Activated CD4-positive, alpha-beta T cell treated with anti-CD3 and anti-CD28 coated beads, Interleukin-2, amount 10 ng/mL, durations not matched to agents 7 days and 5 days (primary cell): ENCODE data around the gene SH3GL1. TPM values are rescaled to one million over a fixed set of nuclear protein-coding genes. Genes with fewer than 3 reads are reported as not detected.

Experiments used
- CTCF ChIA-PET: fragments of 350-600 bp; sonication (Branson Sonifier 250); formaldehyde crosslinking; loops from one replicate; lab custom pipeline; 2021; ENCODE audit warnings: antibody characterized with exemption; lab: Charles Lee
- POLR2A ChIA-PET: fragments of 350-600 bp; sonication (Branson Sonifier 250); formaldehyde crosslinking; loops from one replicate; lab custom pipeline; 2021; ENCODE audit warnings: antibody characterized with exemption; lab: Charles Lee
- DNase-seq: peaks from one replicate; pipeline ENCODE4 v3.0.0-alpha.2; 2020
- H3K27ac Mint-ChIP-seq: one replicate; pipeline ENCODE4 v1.8.0; 2021; ENCODE audit warnings: mild to moderate bottlenecking, moderate library complexity, mixed read lengths
- H3K27me3 Mint-ChIP-seq: one replicate; pipeline ENCODE4 v1.8.0; 2021; ENCODE audit warnings: mixed read lengths
- H3K36me3 Mint-ChIP-seq: one replicate; pipeline ENCODE4 v1.8.0; 2021; ENCODE audit warnings: low read depth, mixed read lengths
- H3K4me1 Mint-ChIP-seq: one replicate; pipeline ENCODE4 v1.8.0; 2021; ENCODE audit warnings: mixed read lengths
- H3K4me3 Mint-ChIP-seq: one replicate; pipeline ENCODE4 v1.8.0; 2021; ENCODE audit warnings: mild to moderate bottlenecking, moderate library complexity, mixed read lengths
- H3K9me3 Mint-ChIP-seq: one replicate; pipeline ENCODE4 v1.8.0; 2021; ENCODE audit warnings: mixed read lengths
- total RNA-seq, 2 experiments: library from RNA; stranded (reverse); gene quantifications; one replicate each; pipeline ENCODE4 v1.2.3, GENCODE V29; 2021

Gene SH3GL1
- total RNA-seq, 2 experiments from 2014 or later: 67.7 to 68.2 TPM

- H3K27ac Mint-ChIP-seq: no peak overlapping the region
- no peak for DNase-seq
- peaks cover 24% of the 10 kb centered on the region for H3K36me3 Mint-ChIP-seq
- H3K9me3 Mint-ChIP-seq: no peaks in the 10 kb centered on the region
- ChIA-PET CTCF (interaction anchor here (0.8 to 2.4 kb wide), 5 partner anchors 8 to 95 kb away, joined by 3 to 14 read pairs (median 4); partner anchors contain the start of gene SH3GL1), POLR2A (no interaction called here)
- no peaks in the 10 kb centered on the region for H3K27me3 Mint-ChIP-seq
- peaks cover 4% of the 10 kb centered on the region for H3K4me1 Mint-ChIP-seq
- no peak overlapping the region for H3K4me3 Mint-ChIP-seq
These were observed 38.9 kb downstream of the SH3GL1 start for GRCh38 chr19:4361152-4362046.

DNA sequence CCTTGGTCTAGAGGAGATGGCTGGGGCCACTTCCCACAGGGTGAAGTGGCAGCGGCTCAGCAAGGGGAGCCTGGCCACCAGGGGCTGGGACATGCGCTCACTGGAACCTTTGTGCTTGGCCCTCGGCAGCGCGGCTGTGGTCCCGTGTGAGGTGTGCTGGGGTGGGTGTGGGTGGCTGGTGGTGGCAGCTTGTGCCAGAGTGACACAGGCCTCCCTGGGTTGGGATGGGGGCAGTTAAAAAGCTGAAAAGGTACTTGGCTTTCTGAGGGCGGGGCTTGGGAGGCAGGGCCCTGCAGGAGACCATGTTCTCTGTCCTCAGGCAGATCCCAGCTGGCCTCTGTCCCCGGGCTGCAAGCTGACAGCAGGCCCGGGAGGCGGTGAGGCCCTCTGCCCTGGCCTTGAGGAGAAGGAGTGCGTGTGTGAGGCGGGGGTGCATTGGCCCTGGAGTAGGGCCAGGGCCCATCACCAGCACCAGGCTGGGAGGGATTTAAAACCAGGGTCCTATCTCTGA, 39.7 kb downstream of the SH3GL1 start:
- CTCF ChIA-PET: interaction anchor here (0.7 to 0.8 kb wide), 2 partner anchors 93 to 94 kb away, joined by 3 to 4 read pairs; no protein-coding TSS in a partner anchor
- Mint-ChIP-seq H3K36me3 (peaks cover 24% of the 10 kb centered on the region), H3K27me3 (no peaks in the 10 kb centered on the region), H3K4me3 (no peak overlapping the region), H3K9me3 (no peaks in the 10 kb centered on the region), H3K4me1 (peaks cover 4% of the 10 kb centered on the region), H3K27ac (no peak overlapping the region)
- no peak for DNase-seq
- POLR2A ChIA-PET: no interaction called here

DNA sequence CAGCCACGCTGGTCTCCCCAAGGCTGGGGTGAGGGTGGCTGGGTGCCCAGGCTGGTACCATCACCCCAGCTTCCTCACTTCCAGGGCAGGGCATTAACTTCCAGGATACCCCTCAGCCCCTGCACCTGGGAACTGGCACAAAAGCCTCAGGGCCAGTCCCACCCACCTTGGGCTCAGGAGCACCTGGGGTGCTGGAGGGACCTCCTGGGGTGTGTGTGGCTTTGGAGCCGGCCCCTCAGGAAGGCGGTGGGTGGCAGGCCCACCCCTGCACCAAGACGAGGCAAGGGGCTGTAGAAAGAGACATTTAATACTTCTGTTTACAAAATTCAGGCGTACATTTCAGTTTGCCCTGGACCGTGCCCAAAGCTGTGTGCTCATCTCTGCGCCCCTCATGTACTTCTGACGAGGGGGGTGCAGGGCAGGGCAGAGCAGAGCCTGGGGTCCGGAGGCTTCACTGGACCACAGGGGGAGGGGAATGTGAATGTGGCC, 40.2 kb downstream of the SH3GL1 start:
- Mint-ChIP-seq H3K4me3 (no peak overlapping the region), H3K27me3 (no peaks in the 10 kb centered on the region), H3K36me3 (peaks cover 24% of the 10 kb centered on the region), H3K4me1 (peaks cover 4% of the 10 kb centered on the region), H3K27ac (no peak overlapping the region), H3K9me3 (no peaks in the 10 kb centered on the region)
- CTCF ChIA-PET: interaction anchor here (0.7 to 1.7 kb wide), 3 partner anchors 40 to 93 kb away, joined by 3 to 5 read pairs (median 4); partner anchors contain the start of gene SH3GL1
- no peak for DNase-seq
- POLR2A ChIA-PET: no interaction called here

DNA sequence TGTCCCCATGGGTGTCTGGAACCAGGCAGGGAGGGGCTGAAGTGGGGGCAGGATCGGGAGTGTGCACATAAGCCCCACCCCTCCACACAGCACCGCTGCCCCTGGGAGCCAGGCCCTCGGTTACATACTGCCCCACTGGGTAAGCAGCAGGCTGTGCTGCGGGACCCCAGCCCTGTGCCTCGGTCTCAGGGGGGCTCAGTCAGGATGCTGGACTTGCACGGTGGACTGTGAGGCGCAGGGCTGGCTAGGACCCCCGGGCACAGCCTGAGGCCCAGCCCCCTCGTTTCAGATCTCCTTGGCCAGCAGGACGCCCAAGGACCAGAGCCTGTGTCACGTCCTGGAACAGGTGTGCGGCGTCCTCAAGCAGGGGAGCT, 40.7 kb downstream of the SH3GL1 start:
- Mint-ChIP-seq H3K4me3 (no peak overlapping the region), H3K27ac (no peak overlapping the region), H3K36me3 (peaks cover 21% of the 10 kb centered on the region), H3K4me1 (peaks cover 2% of the 10 kb centered on the region), H3K9me3 (no peaks in the 10 kb centered on the region), H3K27me3 (no peaks in the 10 kb centered on the region)
- ChIA-PET CTCF (interaction anchor here (1.7 kb wide), 1 partner anchor 41 kb away, joined by 5 read pairs; the partner anchor contains the start of gene SH3GL1), POLR2A (no interaction called here)
- no peak for DNase-seq

- DNase-seq: no peak
- peaks cover 17% of the 10 kb centered on the region for H3K36me3 Mint-ChIP-seq
- no peaks in the 10 kb centered on the region for H3K27me3 Mint-ChIP-seq
- CTCF ChIA-PET: interaction anchor here (1.7 kb wide), 1 partner anchor 41 kb away, joined by 5 read pairs; the partner anchor contains the start of gene SH3GL1
- no peak overlapping the region for H3K4me3 Mint-ChIP-seq
- POLR2A ChIA-PET: no interaction called here
- peaks cover 2% of the 10 kb centered on the region for H3K4me1 Mint-ChIP-seq
- no peak overlapping the region for H3K27ac Mint-ChIP-seq
- H3K9me3 Mint-ChIP-seq: no peaks in the 10 kb centered on the region
These were observed 41.4 kb downstream of the SH3GL1 start for GRCh38 chr19:4358709-4359626.

DNA sequence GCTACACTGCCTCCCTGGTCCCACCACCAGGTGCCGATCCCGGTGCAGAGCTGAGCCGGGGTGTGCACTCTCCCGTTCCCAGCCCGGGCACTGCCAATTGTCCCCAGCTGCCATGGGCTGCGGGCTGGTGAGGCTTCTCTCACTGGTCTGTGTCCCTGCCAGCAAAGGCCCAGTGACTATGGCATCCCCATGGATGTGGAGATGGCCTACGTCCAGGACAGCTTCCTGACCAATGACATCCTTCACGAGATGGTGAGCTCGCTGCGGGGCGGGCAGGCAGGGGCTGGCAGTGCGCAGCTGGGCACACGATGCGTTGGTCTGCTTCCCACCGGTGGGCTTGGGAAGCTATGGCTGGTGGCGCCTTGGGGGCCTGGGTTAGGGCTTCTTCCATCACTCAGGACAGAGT, 42.4 kb downstream of the SH3GL1 start:
- Mint-ChIP-seq H3K4me3 (no peak overlapping the region), H3K27me3 (no peaks in the 10 kb centered on the region), H3K4me1 (peaks cover 2% of the 10 kb centered on the region), H3K27ac (no peak overlapping the region), H3K9me3 (no peaks in the 10 kb centered on the region), H3K36me3 (peaks cover 14% of the 10 kb centered on the region)
- ChIA-PET CTCF (interaction anchor here (0.6 to 1.3 kb wide), 2 partner anchors 43 to 1285 kb away, joined by 4 to 5 read pairs; partner anchors contain the start of gene SH3GL1), POLR2A (no interaction called here)
- DNase-seq: no peak

DNA sequence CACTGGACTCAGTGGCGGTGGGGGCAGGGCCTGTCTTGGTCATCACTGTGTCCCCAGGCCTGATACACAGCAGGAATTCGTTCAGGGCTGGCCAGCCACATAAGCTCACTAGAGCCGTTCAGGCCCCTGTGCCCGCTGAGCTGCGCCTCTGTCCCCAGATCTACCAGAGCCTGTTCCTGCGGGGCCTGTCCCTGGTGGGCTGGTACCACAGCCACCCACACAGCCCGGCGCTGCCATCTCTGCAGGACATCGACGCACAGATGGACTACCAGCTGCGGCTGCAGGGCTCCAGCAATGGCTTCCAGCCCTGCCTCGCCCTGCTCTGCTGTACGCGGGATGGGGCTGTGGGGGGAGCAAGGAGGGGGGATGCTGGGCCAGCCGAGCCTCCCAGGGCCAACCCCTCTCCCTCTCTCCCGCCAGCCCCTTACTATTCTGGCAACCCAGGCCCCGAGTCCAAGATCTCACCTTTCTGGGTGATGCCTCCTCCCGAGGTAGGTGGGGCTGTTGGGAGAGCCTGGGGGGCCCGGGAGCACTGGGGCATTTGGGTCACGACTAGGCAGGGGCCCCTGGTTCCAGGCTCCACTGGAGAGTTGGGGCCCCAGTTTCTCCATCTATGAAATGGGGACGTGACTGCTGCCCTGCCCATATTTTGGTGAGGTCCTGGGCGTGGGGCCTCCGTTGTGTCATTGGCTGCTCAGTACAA, 43.1 kb downstream of the SH3GL1 start:
- no peaks in the 10 kb centered on the region for H3K27me3 Mint-ChIP-seq
- POLR2A ChIA-PET: no interaction called here
- CTCF ChIA-PET: interaction anchor here (0.6 to 1.3 kb wide), 2 partner anchors 43 to 91 kb away, joined by 3 to 4 read pairs; partner anchors contain the start of gene SH3GL1
- H3K9me3 Mint-ChIP-seq: no peaks in the 10 kb centered on the region
- no peak overlapping the region for H3K27ac Mint-ChIP-seq
- H3K36me3 Mint-ChIP-seq: peaks cover 14% of the 10 kb centered on the region
- no peak for DNase-seq
- H3K4me3 Mint-ChIP-seq: no peak overlapping the region
- H3K4me1 Mint-ChIP-seq: peaks cover 3% of the 10 kb centered on the region

- H3K4me3 Mint-ChIP-seq: no peak overlapping the region
- no peaks in the 10 kb centered on the region for H3K9me3 Mint-ChIP-seq
- peaks cover 2% of the 10 kb centered on the region for H3K4me1 Mint-ChIP-seq
- no peak overlapping the region for H3K27ac Mint-ChIP-seq
- DNase-seq: no peak
- no peaks in the 10 kb centered on the region for H3K27me3 Mint-ChIP-seq
- ChIA-PET CTCF (interaction anchor here (0.7 to 0.8 kb wide), 2 partner anchors 12 to 15 kb away, joined by 3 read pairs; partner anchors contain the start of gene MPND), POLR2A (no interaction called here)
- peaks cover 7% of the 10 kb centered on the region for H3K36me3 Mint-ChIP-seq
These were observed 45.5 kb downstream of the SH3GL1 start for GRCh38 chr19:4354897-4355296.

DNA sequence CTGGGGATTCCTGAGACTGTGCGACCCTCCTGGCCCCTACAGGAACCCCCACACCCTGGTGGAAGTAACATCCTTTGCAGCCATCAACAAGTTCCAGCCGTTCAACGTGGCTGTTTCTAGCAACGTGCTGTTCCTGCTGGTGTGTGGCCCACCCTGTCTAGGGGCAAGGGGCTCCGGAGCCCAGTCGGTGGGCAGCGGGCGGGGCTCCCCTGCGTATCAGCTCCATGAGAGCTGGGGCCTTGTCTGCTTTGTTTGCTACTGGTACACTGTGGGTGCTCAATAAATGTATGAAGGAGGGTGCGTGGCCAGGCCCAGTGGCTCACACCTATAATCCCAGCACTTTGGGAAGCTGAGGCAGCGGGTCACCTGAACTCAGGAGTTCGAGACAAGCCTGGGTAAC, 46.1 kb downstream of the SH3GL1 start:
- Mint-ChIP-seq H3K4me1 (peaks cover 2% of the 10 kb centered on the region), H3K27me3 (no peaks in the 10 kb centered on the region), H3K36me3 (peaks cover 9% of the 10 kb centered on the region), H3K4me3 (no peak overlapping the region), H3K9me3 (no peaks in the 10 kb centered on the region), H3K27ac (peak overlapping the region; percentile 51)
- POLR2A ChIA-PET: no interaction called here
- CTCF ChIA-PET: interaction anchor here (0.8 to 2.9 kb wide), 3 partner anchors 8 to 87 kb away, joined by 3 to 19 read pairs (median 14); partner anchors contain the start of gene MPND
- no peak for DNase-seq

DNA sequence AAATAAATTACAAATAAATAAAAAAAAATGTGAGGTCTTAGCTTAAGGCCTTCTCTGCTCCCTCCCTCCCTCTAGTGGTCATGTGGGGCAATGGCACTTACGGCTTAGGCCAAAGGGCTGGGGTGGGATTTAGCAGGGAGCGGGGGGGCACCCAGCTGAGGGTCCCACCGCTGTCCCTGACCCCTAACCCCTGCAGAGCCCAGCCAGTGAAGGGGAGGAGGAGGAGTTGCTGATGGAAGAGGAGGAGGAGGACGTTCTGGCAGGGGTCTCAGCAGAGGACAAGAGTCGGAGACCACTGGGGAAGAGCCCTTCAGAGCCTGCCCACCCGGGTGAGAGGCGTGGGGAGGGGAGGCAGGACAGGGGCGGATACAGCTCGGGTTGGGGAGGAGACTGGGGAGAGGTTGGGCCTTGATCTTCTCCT, 47.6 kb downstream of the SH3GL1 start:
- POLR2A ChIA-PET: interaction anchor here (1.4 to 1.7 kb wide), 2 partner anchors 10 to 86 kb away, joined by 3 to 4 read pairs; no protein-coding TSS in a partner anchor
- no peak overlapping the region for H3K4me3 Mint-ChIP-seq

DNA sequence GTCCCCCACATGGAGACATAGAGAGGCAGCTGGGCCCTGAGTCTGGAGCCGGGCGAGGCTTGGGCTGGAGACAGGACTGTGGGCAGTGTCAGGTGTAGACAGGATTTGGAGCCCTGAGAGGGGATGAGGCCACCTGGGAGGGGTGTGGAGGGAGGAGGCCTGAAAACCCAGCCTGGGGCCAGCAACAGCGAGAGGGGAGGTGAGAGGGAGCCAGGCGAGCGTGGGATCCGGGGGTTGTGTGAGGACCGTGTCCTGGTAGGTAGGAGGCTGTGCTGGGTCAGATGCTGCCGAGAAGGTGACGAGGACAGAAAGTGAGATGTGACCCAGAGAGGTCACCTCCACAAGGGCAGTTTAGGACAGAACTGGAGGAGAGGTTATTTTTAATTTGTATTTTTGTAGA, 49.6 kb downstream of the SH3GL1 start:
- POLR2A ChIA-PET: no interaction called here
- no peak for DNase-seq
- CTCF ChIA-PET: no interaction called here
- no peaks in the 10 kb centered on the region for H3K27me3 Mint-ChIP-seq
- H3K27ac Mint-ChIP-seq: no peak overlapping the region
- H3K4me3 Mint-ChIP-seq: no peak overlapping the region
- H3K9me3 Mint-ChIP-seq: no peaks in the 10 kb centered on the region
- peaks cover 4% of the 10 kb centered on the region for H3K4me1 Mint-ChIP-seq
- peaks cover 10% of the 10 kb centered on the region for H3K36me3 Mint-ChIP-seq

More for the DNA sequence above, 47.6 kb downstream of the SH3GL1 start:
- DNase-seq: peak; percentile 71
- Mint-ChIP-seq H3K9me3 (no peaks in the 10 kb centered on the region), H3K36me3 (peaks cover 7% of the 10 kb centered on the region), H3K27ac (no peak overlapping the region), H3K27me3 (no peaks in the 10 kb centered on the region), H3K4me1 (peaks cover 2% of the 10 kb centered on the region)
- CTCF ChIA-PET: interaction anchor here (0.6 to 2.9 kb wide), 13 partner anchors 10 to 101 kb away, joined by 3 to 29 read pairs (median 4); partner anchors contain the start of genes MPND and SH3GL1
